HCT116 (cell line): ENCODE data around the gene PHF21A. TPM values are rescaled to one million over a fixed set of nuclear protein-coding genes. Genes with fewer than 3 reads are reported as not detected.

Source experiments
- ATAC-seq: fragments of 200-7000 bp; cut with Tn5 transposase; 2 replicates; pipeline ENCODE4 v1.9.1; 2020; ENCODE audit warnings: mild to moderate bottlenecking, moderate library complexity
- BruUV-seq: library from RNA; stranded (reverse); fragments of 400-500 nt; replicated peaks from 2 replicates; lab custom pipeline; 2021; lab: Mats Ljungman, UMichigan
- CTCF ChIA-PET: fragments of 300-600 bp; sonication (Branson Sonifier 250); formaldehyde crosslinking; loops from one replicate; lab custom pipeline; 2021; ENCODE audit warnings: antibody characterized with exemption; lab: Charles Lee
- POLR2A ChIA-PET: fragments of 300-600, 350-600 bp; sonication (Branson Sonifier 250); formaldehyde crosslinking; loops from one replicate; lab custom pipeline; 2021; ENCODE audit warnings: antibody characterized with exemption; lab: Charles Lee
- RAD21 ChIA-PET, 2 experiments: fragments of 300-600 bp; sonication (Branson Sonifier 250); formaldehyde crosslinking; loops; one replicate each; lab custom pipeline; 2023; ENCODE audit warnings: low total read pairs in 2 of 2; ENCODE audit not compliant: uncharacterized antibody in 2 of 2, unreplicated experiment in 2 of 2, low non-redundant PET in 1 of 2; lab: Charles Lee
- DNase-seq: peaks from one replicate; pipeline ENCODE4 v3.0.0-alpha.2; 2010; ENCODE audit warnings: low read depth, low spot score
- H2AFZ ChIP-seq: fragments of 200-600 bp; shearing (Covaris generic), sonication (generic); 2 replicates; pipeline ENCODE4 v1.6.1; 2017; ENCODE audit warnings: low read depth, mixed run types, mixed read lengths, antibody characterized with exemption, low read length; ENCODE audit not compliant: poor library complexity, severe bottlenecking
- H3K27ac ChIP-seq: 2 replicates; pipeline ENCODE4 v1.5.1; 2012; ENCODE audit warnings: low read depth, low read length
- H3K27me3 ChIP-seq: fragments of 200-600 bp; sonication (generic); 2 replicates; pipeline ENCODE4 v1.6.1; 2016; ENCODE audit warnings: mixed run types, low read length, mixed read lengths; ENCODE audit not compliant: insufficient read depth
- H3K36me3 ChIP-seq, 2 experiments: fragments of 200-500 bp in 1 of 2; fragments of 200-600 bp in 1 of 2; sonication (Bioruptor generic) in 1 of 2; sonication (generic) in 1 of 2; 2 replicates each; pipeline versions ENCODE4 v1.5.1 to v1.6.1; 2014 to 2016; ENCODE audit warnings: low read length in 2 of 2, inconsistent platforms in 1 of 2, mixed read lengths in 1 of 2, mixed run types in 1 of 2; ENCODE audit not compliant: insufficient read depth in 2 of 2, control insufficient read depth in 1 of 2
- H3K4me1 ChIP-seq, 2 experiments: fragments of 200-600 bp in 1 of 2; sonication (generic) in 1 of 2; 2 replicates each; pipeline versions ENCODE4 v1.5.1 to v1.6.1; 2012 to 2017; ENCODE audit warnings: low read length in 2 of 2, inconsistent platforms in 1 of 2, mild to moderate bottlenecking in 1 of 2, mixed read lengths in 1 of 2, mixed run types in 1 of 2, moderate library complexity in 1 of 2; ENCODE audit not compliant: insufficient read depth in 2 of 2, control insufficient read depth in 1 of 2
- H3K4me2 ChIP-seq: fragments of 200-600 bp; sonication (generic); 2 replicates; pipeline ENCODE4 v1.6.1; 2017; ENCODE audit warnings: mixed run types, low read length, mixed read lengths
- H3K4me3 ChIP-seq, 2 experiments: fragments of 200-600 bp in 1 of 2; sonication (generic) in 1 of 2; replicated peaks in 1 of 2; 2 replicates each; pipeline ENCODE4 v1.5.1; 2011 to 2016; ENCODE audit warnings: low read length in 2 of 2, control low read depth in 1 of 2, low read depth in 1 of 2, mild to moderate bottlenecking in 1 of 2, mixed read lengths in 1 of 2, mixed run types in 1 of 2
- H3K79me2 ChIP-seq: fragments of 200-600 bp; sonication (generic); 2 replicates; pipeline ENCODE4 v1.6.1; 2017; ENCODE audit warnings: mild to moderate bottlenecking, mixed run types, low read length, moderate library complexity, mixed read lengths; ENCODE audit not compliant: insufficient read depth
- H3K9ac ChIP-seq: fragments of 200-600 bp; sonication (generic); 2 replicates; pipeline ENCODE4 v1.6.1; 2016; ENCODE audit warnings: low read length, mixed read lengths
- H3K9me2 ChIP-seq: fragments of 200-600 bp; sonication (generic), shearing (Covaris generic); 2 replicates; pipeline ENCODE4 v1.6.1; 2017; ENCODE audit warnings: mixed run types, mild to moderate bottlenecking, moderate library complexity; ENCODE audit not compliant: insufficient read depth
- H3K9me3 ChIP-seq, 2 experiments: fragments of 200-500 bp in 1 of 2; fragments of 200-600 bp in 1 of 2; sonication (Bioruptor generic) in 1 of 2; sonication (generic) in 1 of 2; 2 replicates each; pipeline ENCODE4 v1.6.1; 2014 to 2017; ENCODE audit warnings: low read length in 2 of 2, mixed read lengths in 2 of 2, inconsistent platforms in 1 of 2, low read depth in 1 of 2, mild to moderate bottlenecking in 1 of 2, mixed run types in 1 of 2, moderate library complexity in 1 of 2; ENCODE audit not compliant: control insufficient read depth in 1 of 2, insufficient read depth in 1 of 2
- H4K20me1 ChIP-seq: fragments of 200-600 bp; sonication (generic), shearing (Covaris generic); 2 replicates; pipeline ENCODE4 v1.6.1; 2017; ENCODE audit warnings: mixed run types, mild to moderate bottlenecking, moderate library complexity; ENCODE audit not compliant: insufficient read depth
- ATF3 ChIP-seq: IDR thresholded peaks from 2 replicates; pipeline ENCODE4 v1.6.1; 2012
- CBX3 ChIP-seq: IDR thresholded peaks from 2 replicates; pipeline ENCODE4 v1.6.1; 2012; ENCODE audit warnings: low read depth
- CTCF ChIP-seq, 3 experiments: fragments of 200-600 bp in 1 of 3; sonication (generic) in 1 of 3; IDR thresholded peaks in 2 of 3; conservative IDR thresholded peaks in 1 of 3; 2 replicates each; pipeline ENCODE4 v1.5.1; 2012 to 2017; ENCODE audit warnings: low read depth in 2 of 3, low read length in 2 of 3, antibody characterized with exemption in 1 of 3, borderline replicate concordance in 1 of 3, control low read depth in 1 of 3, mild to moderate bottlenecking in 1 of 3, mixed read lengths in 1 of 3, mixed run types in 1 of 3, moderate library complexity in 1 of 3; ENCODE audit not compliant: insufficient read depth in 1 of 3
- EGR1 ChIP-seq: IDR thresholded peaks from 2 replicates; pipeline ENCODE4 v1.6.1; 2012; ENCODE audit warnings: low read depth
- ELF1 ChIP-seq: IDR thresholded peaks from 2 replicates; pipeline ENCODE4 v1.6.1; 2012; ENCODE audit warnings: low read depth, borderline replicate concordance
- EZH2 ChIP-seq: fragments of 200-600 bp; sonication (generic); IDR thresholded peaks from 2 replicates; pipeline ENCODE4 v1.6.1; 2017; ENCODE audit warnings: antibody characterized with exemption, mixed run types
- EZH2phosphoT487 ChIP-seq: fragments of 200-600 bp; IDR thresholded peaks from 2 replicates; pipeline ENCODE4 v1.6.1; 2018; ENCODE audit warnings: antibody characterized with exemption, borderline replicate concordance
- FOSL1 ChIP-seq: IDR thresholded peaks from 2 replicates; pipeline ENCODE4 v1.6.1; 2012; ENCODE audit warnings: low read depth
- JUND ChIP-seq: IDR thresholded peaks from 2 replicates; pipeline ENCODE4 v1.6.1; 2012
- POLR2A ChIP-seq: IDR thresholded peaks from 2 replicates; pipeline ENCODE4 v1.7.0; 2011; ENCODE audit warnings: borderline replicate concordance; ENCODE audit not compliant: insufficient read depth, insufficient read length; ENCODE audit errors: extremely low read depth
- POLR2AphosphoS5 ChIP-seq: IDR thresholded peaks from 2 replicates; pipeline ENCODE4 v1.6.1; 2011; ENCODE audit warnings: mild to moderate bottlenecking, low read depth, low read length, moderate library complexity
- RAD21 ChIP-seq: IDR thresholded peaks from 2 replicates; pipeline ENCODE4 v1.6.1; 2012; ENCODE audit warnings: low read depth, mild to moderate bottlenecking
- SIN3A ChIP-seq: IDR thresholded peaks from 2 replicates; pipeline ENCODE4 v1.6.1; 2012; ENCODE audit warnings: low read depth
- SP1 ChIP-seq: IDR thresholded peaks from 2 replicates; pipeline ENCODE4 v1.6.1; 2012; ENCODE audit warnings: low read depth
- SRF ChIP-seq: IDR thresholded peaks from 2 replicates; pipeline ENCODE4 v1.6.1; 2012; ENCODE audit warnings: low read depth
- TCF7L2 ChIP-seq: IDR thresholded peaks from 2 replicates; pipeline ENCODE4 v1.7.0; 2011; ENCODE audit warnings: borderline replicate concordance, inconsistent platforms; ENCODE audit not compliant: insufficient read depth, insufficient read length; ENCODE audit errors: extremely low read depth
- YY1 ChIP-seq: IDR thresholded peaks from 2 replicates; pipeline ENCODE4 v1.6.1; 2011; ENCODE audit warnings: low read length, low read depth, moderate library complexity, mild to moderate bottlenecking; ENCODE audit not compliant: insufficient replicate concordance; ENCODE audit errors: extremely low read depth
- ZBTB33 ChIP-seq: IDR thresholded peaks from 2 replicates; pipeline ENCODE4 v1.6.1; 2011; ENCODE audit warnings: mild to moderate bottlenecking, low read length, moderate library complexity; ENCODE audit not compliant: insufficient replicate concordance; ENCODE audit errors: extremely low read depth
- ZFX ChIP-seq: fragments of 450-650 bp; IDR thresholded peaks from 2 replicates; pipeline ENCODE4 v1.6.1; 2017
- ZNF274 ChIP-seq: fragments of 200-500 bp; sonication (Bioruptor generic); IDR thresholded peaks from 2 replicates; pipeline ENCODE4 v1.6.1; 2014; ENCODE audit warnings: mild to moderate bottlenecking, low read depth, low read length, inconsistent platforms
- intact Hi-C: fragments of 100-400 bp; cut with micrococcal nuclease; formaldehyde crosslinking; loops from 2 replicates; pipeline ENCODE4 v1.10.0; 2022
- total RNA-seq: library from RNA; stranded (reverse); gene quantifications from one replicate; pipeline ENCODE4 v1.2.1, GENCODE V29; 2021; ENCODE audit not compliant: unreplicated experiment
- TF ChIP-seq, protein P1 (sequence below): IDR thresholded peaks from 2 replicates; pipeline ENCODE4 v1.6.1; 2012

Gene PHF21A
- total RNA-seq, 1 experiment from 2014 or later, result 27.0 TPM

DNA sequence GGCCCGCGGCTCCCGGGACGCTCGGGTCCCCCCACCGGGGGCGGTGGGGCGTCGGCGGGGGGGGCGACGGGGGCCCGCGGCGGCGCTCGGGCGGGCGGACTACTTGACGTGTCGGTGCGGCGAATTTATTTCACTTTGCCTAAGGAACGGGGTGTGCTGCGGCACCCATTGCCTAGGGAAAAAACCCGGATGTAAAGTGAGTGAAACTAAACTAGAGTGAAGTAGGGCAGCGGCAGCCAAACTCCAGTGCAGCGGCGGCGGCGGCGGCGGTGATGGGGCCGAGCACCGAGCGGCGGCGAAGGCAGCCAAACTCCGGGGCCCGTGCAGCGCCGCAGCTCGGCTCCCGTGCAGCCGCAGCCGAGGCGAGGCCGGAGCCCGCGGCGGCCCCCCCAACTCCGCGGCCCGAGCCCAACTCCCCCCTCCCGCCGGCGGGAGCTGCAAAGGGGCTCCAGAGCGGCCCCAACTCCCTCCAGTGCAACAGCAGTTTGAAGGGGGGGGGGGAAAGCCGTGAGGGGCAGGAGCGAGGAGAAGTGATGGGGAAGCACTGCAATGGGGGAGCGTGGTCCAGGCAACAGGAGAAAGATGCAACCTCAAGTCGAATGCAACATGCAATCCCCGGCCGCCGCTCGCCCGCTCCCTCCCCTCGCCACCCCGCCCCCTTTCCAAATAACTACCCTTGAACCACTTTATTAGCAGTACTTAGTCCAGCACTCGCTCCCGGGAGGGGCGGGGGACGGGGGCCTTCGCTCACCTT is 647 bp upstream of the PHF21A start:
- peak overlapping the region; percentile 66 to 71 for H3K4me3 ChIP-seq
- H3K4me1 ChIP-seq, result peaks cover 12 to 24% of the 10 kb centered on the region in 2 experiments; a peak in 3 of 4 replicates
- H3K9me2 ChIP-seq, result no peaks in the 10 kb centered on the region
- H3K79me2 ChIP-seq, result peaks cover 4% of the 10 kb centered on the region; the same call in 1 of the 2 replicates
- no peaks in the 10 kb centered on the region for H3K27me3 ChIP-seq
- intact Hi-C loops, result loop anchor here (1.0 kb wide), 1 partner anchor 117 kb away; no protein-coding TSS in a partner anchor
- peak; percentile 57 for ATAC-seq
- H2AFZ ChIP-seq, result peak overlapping the region; percentile 83
- ChIA-PET POLR2A (no interaction called here), RAD21 (no interaction called here), CTCF (no interaction called here)
- H3K27ac ChIP-seq, result peak overlapping the region; percentile 89
- H3K9me3 ChIP-seq, result no peaks in the 10 kb centered on the region
- H3K36me3 ChIP-seq, result no peaks in the 10 kb centered on the region
- BruUV-seq, result no TSS peak
- no peaks in the 10 kb centered on the region for H4K20me1 ChIP-seq
- DNase-seq, result peak; percentile 87
- H3K4me2 ChIP-seq, result peak overlapping the region; percentile 94
- H3K9ac ChIP-seq, result peak overlapping the region; percentile 66
- TF ChIP-seq EZH2phosphoT487, result no peak
- TF ChIP-seq ZBTB33, result no peak
- TF ChIP-seq CBX3, result no peak
- peak; percentile 34 for TF ChIP-seq POLR2A
- TF ChIP-seq ZFX, result peak; percentile 49
- no peak for TF ChIP-seq JUND
- TF ChIP-seq CTCF (IDR thresholded peaks at IDR 0.05 in 2 of 3, conservative IDR thresholded peaks at IDR 0.05 in 1 of 3; ENCODE audit: borderline replicate concordance in 1 of 3, insufficient read depth in 1 of 3, low read depth in 2 of 3, low read length in 2 of 3), result no peak
- TF ChIP-seq POLR2AphosphoS5, result peak; percentile 53
- no peak for TF ChIP-seq RAD21
- no peak for TF ChIP-seq SRF
- TF ChIP-seq ZNF274, result no peak
- TF ChIP-seq FOSL1, result no peak
- TF ChIP-seq ELF1, result no peak
- TF ChIP-seq SP1, result no peak
- TF ChIP-seq, protein P1, sequence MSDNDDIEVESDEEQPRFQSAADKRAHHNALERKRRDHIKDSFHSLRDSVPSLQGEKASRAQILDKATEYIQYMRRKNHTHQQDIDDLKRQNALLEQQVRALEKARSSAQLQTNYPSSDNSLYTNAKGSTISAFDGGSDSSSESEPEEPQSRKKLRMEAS, result no peak; the same call in 1 of the 2 replicates
- TF ChIP-seq TCF7L2, result no peak
- TF ChIP-seq ATF3, result no peak
- TF ChIP-seq EGR1, result no peak
- TF ChIP-seq YY1, result no peak
- TF ChIP-seq EZH2, result no peak
- TF ChIP-seq SIN3A, result peak; percentile 81
